Spleen (tissue), 7 donors: Measurements from ENCODE around the gene SHISA6.

Experiments used
- POLR2A ChIP-seq, 3 donors: fragments of 450-650 bp; IDR thresholded peaks; one replicate each; pipeline ENCODE4 v1.5.1; 2017; ENCODE audit warnings: antibody characterized with exemption in 3 of 3, mild to moderate bottlenecking in 1 of 3
- POLR2AphosphoS5 ChIP-seq, 3 donors: sonication (generic); formaldehyde crosslinking; IDR thresholded peaks; one replicate each; pipeline ENCODE4 v1.5.1; 2017; ENCODE audit warnings: antibody characterized with exemption in 3 of 3
- TF ChIP-seq, protein P1 (sequence below), 11 experiments: fragments of 200-600 bp in 7 of 11; fragments of 450-650 bp in 4 of 11; sonication (generic) in 4 of 11; IDR thresholded peaks in 8 of 11; conservative IDR thresholded peaks in 3 of 11; 1 replicate in 7 of 11; 2 replicates in 4 of 11; pipeline versions ENCODE4 v1.4.0 to v1.8.0; 2016 to 2021; ENCODE audit warnings: antibody characterized with exemption in 11 of 11, inconsistent platforms in 4 of 11, mild to moderate bottlenecking in 1 of 11
- donor health status: DM: no; HTN: no; CAD: no; lungs with moderate emphysema.
- donor health status: DM: no; HTN: no; CAD: no.
- donor health status: DM: no; HTN: no; CAD: no.

GRCh38 chr17:11545002-11545401, 304.0 kb downstream of the SHISA6 start:
- TF ChIP-seq, protein P1, sequence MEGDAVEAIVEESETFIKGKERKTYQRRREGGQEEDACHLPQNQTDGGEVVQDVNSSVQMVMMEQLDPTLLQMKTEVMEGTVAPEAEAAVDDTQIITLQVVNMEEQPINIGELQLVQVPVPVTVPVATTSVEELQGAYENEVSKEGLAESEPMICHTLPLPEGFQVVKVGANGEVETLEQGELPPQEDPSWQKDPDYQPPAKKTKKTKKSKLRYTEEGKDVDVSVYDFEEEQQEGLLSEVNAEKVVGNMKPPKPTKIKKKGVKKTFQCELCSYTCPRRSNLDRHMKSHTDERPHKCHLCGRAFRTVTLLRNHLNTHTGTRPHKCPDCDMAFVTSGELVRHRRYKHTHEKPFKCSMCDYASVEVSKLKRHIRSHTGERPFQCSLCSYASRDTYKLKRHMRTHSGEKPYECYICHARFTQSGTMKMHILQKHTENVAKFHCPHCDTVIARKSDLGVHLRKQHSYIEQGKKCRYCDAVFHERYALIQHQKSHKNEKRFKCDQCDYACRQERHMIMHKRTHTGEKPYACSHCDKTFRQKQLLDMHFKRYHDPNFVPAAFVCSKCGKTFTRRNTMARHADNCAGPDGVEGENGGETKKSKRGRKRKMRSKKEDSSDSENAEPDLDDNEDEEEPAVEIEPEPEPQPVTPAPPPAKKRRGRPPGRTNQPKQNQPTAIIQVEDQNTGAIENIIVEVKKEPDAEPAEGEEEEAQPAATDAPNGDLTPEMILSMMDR (IDR thresholded peaks at IDR 0.05 in 8 of 11, conservative IDR thresholded peaks at IDR 0.05 in 3 of 11), result no peak
- TF ChIP-seq POLR2AphosphoS5 (IDR thresholded peaks at IDR 0.05) (no peak), POLR2A (IDR thresholded peaks at IDR 0.05) (no peak)
